ENCODE data around the gene MRPS30. TPM values are rescaled to one million over a fixed set of nuclear protein-coding genes. Genes with fewer than 3 reads are reported as not detected.
"Not testable (repeated sequence)": the region's sequence is repeated elsewhere in the genome, so short reads cannot be mapped to it uniquely, and the experiment has no call there.

The MRPS30 gene
- total RNA-seq, 1 experiment from 2014 or later: 101 TPM

GRCh38 chr5:44770780-44771717 is 37.7 kb upstream of the MRPS30 start:
- ChIA-PET POLR2A (no interaction called here), CTCF (no interaction called here), RAD21 (ENCODE audit: low non-redundant PET in 1 of 2, low total read pairs in 2 of 2, uncharacterized antibody in 2 of 2, unreplicated experiment in 2 of 2) (no interaction called here)
- no peak for TF ChIP-seq ZNF274 (IDR thresholded peaks at IDR 0.05; ENCODE audit: low read depth, low read length)
- TF ChIP-seq CBX3 (IDR thresholded peaks at IDR 0.05; ENCODE audit: low read depth): no peak
- TF ChIP-seq, protein P1, sequence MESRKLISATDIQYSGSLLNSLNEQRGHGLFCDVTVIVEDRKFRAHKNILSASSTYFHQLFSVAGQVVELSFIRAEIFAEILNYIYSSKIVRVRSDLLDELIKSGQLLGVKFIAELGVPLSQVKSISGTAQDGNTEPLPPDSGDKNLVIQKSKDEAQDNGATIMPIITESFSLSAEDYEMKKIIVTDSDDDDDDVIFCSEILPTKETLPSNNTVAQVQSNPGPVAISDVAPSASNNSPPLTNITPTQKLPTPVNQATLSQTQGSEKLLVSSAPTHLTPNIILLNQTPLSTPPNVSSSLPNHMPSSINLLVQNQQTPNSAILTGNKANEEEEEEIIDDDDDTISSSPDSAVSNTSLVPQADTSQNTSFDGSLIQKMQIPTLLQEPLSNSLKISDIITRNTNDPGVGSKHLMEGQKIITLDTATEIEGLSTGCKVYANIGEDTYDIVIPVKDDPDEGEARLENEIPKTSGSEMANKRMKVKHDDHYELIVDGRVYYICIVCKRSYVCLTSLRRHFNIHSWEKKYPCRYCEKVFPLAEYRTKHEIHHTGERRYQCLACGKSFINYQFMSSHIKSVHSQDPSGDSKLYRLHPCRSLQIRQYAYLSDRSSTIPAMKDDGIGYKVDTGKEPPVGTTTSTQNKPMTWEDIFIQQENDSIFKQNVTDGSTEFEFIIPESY (IDR thresholded peaks at IDR 0.05; ENCODE audit: extremely low read depth, insufficient replicate concordance, low read length): no peak
- TF ChIP-seq EZH2 (IDR thresholded peaks at IDR 0.05): no peak
- no peak overlapping the region for H3K27ac ChIP-seq (ENCODE audit: low read depth, low read length)
- BruUV-seq (replicated peaks): no TSS peak
- no peaks in the 10 kb centered on the region for H3K9me3 ChIP-seq (ENCODE audit: control insufficient read depth in 1 of 2, insufficient read depth in 1 of 2, low read depth in 1 of 2, low read length in 2 of 2)
- H3K9me2 ChIP-seq (ENCODE audit: insufficient read depth): no peaks in the 10 kb centered on the region
- no peaks in the 10 kb centered on the region for H3K4me1 ChIP-seq (ENCODE audit: control insufficient read depth in 1 of 2, insufficient read depth in 2 of 2, low read length in 2 of 2)
- H3K9ac ChIP-seq (ENCODE audit: low read length): no peak overlapping the region
- no peaks in the 10 kb centered on the region for H3K79me2 ChIP-seq (ENCODE audit: insufficient read depth, low read length)
- no peak overlapping the region for H3K4me2 ChIP-seq (ENCODE audit: low read length)
- no peaks in the 10 kb centered on the region for H3K36me3 ChIP-seq (ENCODE audit: control insufficient read depth in 1 of 2, insufficient read depth in 2 of 2, low read length in 2 of 2)
- H3K4me3 ChIP-seq (replicated peaks in 1 of 2; ENCODE audit: low read depth in 1 of 2, low read length in 2 of 2): no peak overlapping the region
- H4K20me1 ChIP-seq (ENCODE audit: insufficient read depth): no peaks in the 10 kb centered on the region
- ATAC-seq (no peak), DNase-seq (ENCODE audit: low read depth, low spot score) (no peak)
- intact Hi-C loops (cut with micrococcal nuclease): loop anchor here (5.0 to 10.0 kb wide), 2 partner anchors 436 to 1144 kb away; no protein-coding TSS in a partner anchor
- H2AFZ ChIP-seq (ENCODE audit: low read depth, low read length, poor library complexity, severe bottlenecking): no peak overlapping the region
- H3K27me3 ChIP-seq (ENCODE audit: insufficient read depth, low read length): no peaks in the 10 kb centered on the region

DNA sequence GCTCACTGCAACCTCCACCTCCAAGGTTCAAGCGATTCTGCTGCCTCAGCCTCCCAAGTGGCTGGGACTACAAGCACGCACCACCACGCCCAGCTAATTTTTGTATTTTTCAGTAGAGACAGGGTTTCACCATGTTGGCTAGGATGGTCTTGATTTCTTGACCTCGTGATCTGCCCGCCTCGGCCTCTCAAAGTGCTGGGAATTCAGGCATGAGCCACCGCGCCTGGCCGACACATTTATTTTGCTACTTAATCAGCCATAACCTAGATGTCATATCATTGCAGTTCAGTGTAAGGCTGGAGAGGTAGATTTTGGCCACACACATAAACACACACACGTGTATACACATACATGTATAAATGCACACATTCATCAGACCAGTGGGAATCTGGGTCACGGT is 36.4 kb upstream of the MRPS30 start:
- H3K9ac ChIP-seq (ENCODE audit: low read length); H4K20me1 ChIP-seq (ENCODE audit: insufficient read depth); H2AFZ ChIP-seq (ENCODE audit: low read depth, low read length, poor library complexity, severe bottlenecking); CTCF ChIA-PET; BruUV-seq (replicated peaks); H3K27ac ChIP-seq (ENCODE audit: low read depth, low read length); H3K4me2 ChIP-seq (ENCODE audit: low read length); H3K9me3 ChIP-seq (ENCODE audit: control insufficient read depth in 1 of 2, insufficient read depth in 1 of 2, low read depth in 1 of 2, low read length in 2 of 2); DNase-seq (ENCODE audit: low read depth, low spot score); H3K79me2 ChIP-seq (ENCODE audit: insufficient read depth, low read length); H3K36me3 ChIP-seq (ENCODE audit: control insufficient read depth in 1 of 2, insufficient read depth in 2 of 2, low read length in 2 of 2); ATAC-seq; POLR2A ChIA-PET; RAD21 ChIA-PET (ENCODE audit: low non-redundant PET in 1 of 2, low total read pairs in 2 of 2, uncharacterized antibody in 2 of 2, unreplicated experiment in 2 of 2); H3K27me3 ChIP-seq (ENCODE audit: insufficient read depth, low read length); H3K4me1 ChIP-seq (ENCODE audit: control insufficient read depth in 1 of 2, insufficient read depth in 2 of 2, low read length in 2 of 2); H3K4me3 ChIP-seq (replicated peaks in 1 of 2; ENCODE audit: low read depth in 1 of 2, low read length in 2 of 2); H3K9me2 ChIP-seq (ENCODE audit: insufficient read depth): not testable (repeated sequence)
- intact Hi-C loops (cut with micrococcal nuclease): loop anchor here (5.0 to 10.0 kb wide), 2 partner anchors 438 to 1145 kb away; no protein-coding TSS in a partner anchor

Data from HCT116 (cell line).